Posterior cingulate gyrus (tissue), 11 donors: ENCODE data around the gene MUC20.
"Not testable (repeated sequence)": the region's sequence is repeated elsewhere in the genome, so short reads cannot be mapped to it uniquely, and the experiment has no call there.

ENCODE experiments used
- DNase-seq, 10 donors: peaks; one replicate each; pipeline versions ENCODE4 v3.0.0 to v3.0.0-alpha.2; 2020 to 2021; ENCODE audit warnings: mixed read lengths in 3 of 10
- intact Hi-C: fragments of 100-400 bp; cut with DNase I; formaldehyde crosslinking; loops from one replicate; pipeline ENCODE4 v1.15.1; 2023

MUC20 gene

GRCh38 chr3:195724363-195724762 lies 3.6 kb downstream of the MUC20 start:
- intact Hi-C loops = loop anchor here (5.0 kb wide), 1 partner anchor 107 kb away; no protein-coding TSS in a partner anchor
- DNase-seq = not testable (repeated sequence)

GRCh38 chr3:195725916-195726740 lies 5.3 kb downstream of the MUC20 start:
- DNase-seq = peak in 1 of 10 donors; percentile 32
- intact Hi-C loops = not testable (repeated sequence)

- DNase-seq = peak in 6 of 10 donors; percentile 18 to 90 (median 70)
- intact Hi-C loops = loop anchor here (2.0 kb wide), 1 partner anchor 17 kb away; no protein-coding TSS in a partner anchor
Measured at GRCh38 chr3:195727606-195728195, 6.9 kb downstream of the MUC20 start.

- DNase-seq = not testable (repeated sequence)
- intact Hi-C loops = loop anchor here (2.0 kb wide), 1 partner anchor 16 kb away; no protein-coding TSS in a partner anchor
Measured at GRCh38 chr3:195728789-195729188, 8.0 kb downstream of the MUC20 start.

- DNase-seq = peak in 3 of 10 donors; percentile 4 to 41 (median 4)
- intact Hi-C loops = loop anchor here (2.0 kb wide), 1 partner anchor 15 kb away; no protein-coding TSS in a partner anchor
Measured at GRCh38 chr3:195729476-195730251, 8.9 kb downstream of the MUC20 start.

- intact Hi-C loops = no loop called here
- peak in 1 of 10 donors; percentile 27 for DNase-seq
Measured at GRCh38 chr3:195731356-195731905, 10.7 kb downstream of the MUC20 start.

GRCh38 chr3:195732940-195733339 lies 12.2 kb downstream of the MUC20 start:
- intact Hi-C loops = no loop called here
- peak in 4 of 10 donors; percentile 17 to 79 (median 39) for DNase-seq

- intact Hi-C loops = no loop called here
- DNase-seq = peak in 1 of 10 donors; percentile 8
Measured at GRCh38 chr3:195735036-195735695, 14.4 kb downstream of the MUC20 start.

GRCh38 chr3:195736866-195737490 lies 16.2 kb downstream of the MUC20 start:
- DNase-seq = peak in 2 of 10 donors; percentile 43 to 66
- intact Hi-C loops = no loop called here

- peak in 1 of 10 donors; percentile 40 for DNase-seq
- intact Hi-C loops = not testable (repeated sequence)
Measured at GRCh38 chr3:195737782-195738181, 17.0 kb downstream of the MUC20 start.

- DNase-seq = peak in 3 of 10 donors; percentile 30 to 62 (median 33)
- intact Hi-C loops = no loop called here
Measured at GRCh38 chr3:195738274-195739044, 17.7 kb downstream of the MUC20 start.

- DNase-seq = peak in 3 of 10 donors; percentile 16 to 57 (median 26)
- intact Hi-C loops = no loop called here
Measured at GRCh38 chr3:195739561-195740111, 18.9 kb downstream of the MUC20 start.

- intact Hi-C loops = loop anchor here (2.0 kb wide), 1 partner anchor 16 kb away; no protein-coding TSS in a partner anchor
Measured at GRCh38 chr3:195744437-195744836, 23.7 kb downstream of the MUC20 start.

GRCh38 chr3:195746346-195746745 lies 25.6 kb downstream of the MUC20 start:
- intact Hi-C loops = no loop called here
- DNase-seq = peak in 2 of 10 donors; percentile 12 to 66

More at GRCh38 chr3:195744437-195744836, 23.7 kb downstream of the MUC20 start:
- no peak for DNase-seq

GRCh38 chr3:195746751-195747150 lies 26.0 kb downstream of the MUC20 start:
- peak in 3 of 10 donors; percentile 7 to 43 (median 13) for DNase-seq
- intact Hi-C loops = no loop called here

- peak in 4 of 10 donors; percentile 25 to 78 (median 54) for DNase-seq
- intact Hi-C loops = no loop called here
Measured at GRCh38 chr3:195748661-195749060, 27.9 kb downstream of the MUC20 start.

GRCh38 chr3:195749101-195749500 lies 28.3 kb downstream of the MUC20 start:
- intact Hi-C loops, DNase-seq: not testable (repeated sequence)
